ENCODE measurements around the gene NASP.

The NASP gene, protein sequence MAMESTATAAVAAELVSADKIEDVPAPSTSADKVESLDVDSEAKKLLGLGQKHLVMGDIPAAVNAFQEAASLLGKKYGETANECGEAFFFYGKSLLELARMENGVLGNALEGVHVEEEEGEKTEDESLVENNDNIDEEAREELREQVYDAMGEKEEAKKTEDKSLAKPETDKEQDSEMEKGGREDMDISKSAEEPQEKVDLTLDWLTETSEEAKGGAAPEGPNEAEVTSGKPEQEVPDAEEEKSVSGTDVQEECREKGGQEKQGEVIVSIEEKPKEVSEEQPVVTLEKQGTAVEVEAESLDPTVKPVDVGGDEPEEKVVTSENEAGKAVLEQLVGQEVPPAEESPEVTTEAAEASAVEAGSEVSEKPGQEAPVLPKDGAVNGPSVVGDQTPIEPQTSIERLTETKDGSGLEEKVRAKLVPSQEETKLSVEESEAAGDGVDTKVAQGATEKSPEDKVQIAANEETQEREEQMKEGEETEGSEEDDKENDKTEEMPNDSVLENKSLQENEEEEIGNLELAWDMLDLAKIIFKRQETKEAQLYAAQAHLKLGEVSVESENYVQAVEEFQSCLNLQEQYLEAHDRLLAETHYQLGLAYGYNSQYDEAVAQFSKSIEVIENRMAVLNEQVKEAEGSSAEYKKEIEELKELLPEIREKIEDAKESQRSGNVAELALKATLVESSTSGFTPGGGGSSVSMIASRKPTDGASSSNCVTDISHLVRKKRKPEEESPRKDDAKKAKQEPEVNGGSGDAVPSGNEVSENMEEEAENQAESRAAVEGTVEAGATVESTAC

DNA sequence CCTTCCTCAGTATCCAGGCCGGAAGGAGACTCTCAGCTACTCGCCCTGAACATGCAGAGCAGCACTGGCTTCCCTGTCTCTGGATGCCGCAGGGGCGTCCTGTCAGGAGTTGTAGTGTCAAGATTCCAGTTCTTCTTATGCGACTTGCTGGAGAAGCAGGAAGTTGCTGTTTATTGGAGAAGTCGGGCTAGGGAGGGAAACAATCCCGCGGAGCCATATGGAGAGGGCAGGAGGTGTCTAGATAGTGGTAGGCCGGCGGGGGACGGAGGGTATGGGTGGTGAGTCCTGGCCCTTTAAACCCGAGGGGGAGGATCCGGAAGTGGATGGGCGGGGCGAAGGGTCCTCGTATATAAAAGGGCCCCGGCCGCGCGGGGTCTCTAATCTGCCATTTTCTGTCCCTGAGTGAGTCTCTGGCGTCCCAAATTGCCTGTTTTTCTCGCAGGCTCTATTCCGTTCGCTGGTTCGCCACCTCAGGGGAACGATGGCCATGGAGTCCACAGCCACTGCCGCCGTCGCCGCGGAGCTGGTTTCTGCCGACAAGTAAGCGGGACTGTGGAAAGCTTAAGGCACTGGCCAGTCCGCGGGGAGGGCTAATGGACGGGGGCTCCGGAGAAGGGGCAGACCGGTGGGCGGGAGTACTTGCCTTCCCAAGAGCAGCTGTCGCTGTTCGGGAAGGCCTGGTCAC is at the start of gene NASP:
Gene NASP, plus strand, starts transcription at position 376 of the 685 bp plus-strand sequence. Its CDS starts 106 bp downstream, at position 482.
- peak within 1 kb of the TSS; percentile 60 for H3K4me3 ChIP-seq (ENCODE audit: low read length)
- no peak for TF ChIP-seq ZNF274 (IDR thresholded peaks at IDR 0.05; ENCODE audit: low read depth, low read length)

DNA sequence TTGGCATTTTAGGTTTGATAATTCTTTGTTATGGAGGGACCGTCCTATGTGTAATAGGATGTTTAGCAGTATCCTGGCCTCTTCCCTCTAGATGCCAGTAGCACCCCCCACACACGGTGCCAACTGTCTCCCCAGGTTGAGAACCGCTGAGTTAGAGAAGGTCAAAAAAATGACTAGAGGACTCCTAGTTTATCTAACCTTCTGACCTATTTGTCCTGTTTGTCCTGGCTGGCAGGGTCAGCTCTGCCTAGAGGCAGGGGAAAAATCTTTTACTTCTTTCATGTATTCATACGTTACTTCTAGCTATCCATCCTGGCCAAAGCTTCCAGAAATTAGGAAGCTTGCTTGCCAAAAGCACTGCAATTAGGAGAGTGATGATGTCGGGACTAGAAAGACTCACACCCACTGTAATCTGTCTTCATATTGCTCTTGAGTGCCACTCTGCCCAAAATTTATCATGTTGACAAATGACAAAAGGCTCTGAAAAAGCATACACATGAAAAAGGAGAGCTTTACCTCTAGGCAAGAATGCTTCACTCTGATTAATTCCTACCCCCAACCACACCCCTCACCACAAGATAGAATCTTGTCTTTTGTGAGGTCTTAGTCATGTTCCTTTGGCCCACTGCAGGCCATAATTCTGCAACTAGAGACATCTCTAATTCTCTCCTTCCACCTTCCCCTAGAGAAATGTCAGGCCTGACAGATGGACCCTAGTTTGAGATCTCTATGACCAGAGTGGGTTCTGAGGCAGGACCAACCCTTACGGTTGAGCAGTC is 47.7 kb upstream of the NASP start:
- H3K4me3 ChIP-seq (ENCODE audit: low read length) = no peak overlapping the region
- no peak for TF ChIP-seq ZNF274 (IDR thresholded peaks at IDR 0.05; ENCODE audit: low read depth, low read length)

DNA sequence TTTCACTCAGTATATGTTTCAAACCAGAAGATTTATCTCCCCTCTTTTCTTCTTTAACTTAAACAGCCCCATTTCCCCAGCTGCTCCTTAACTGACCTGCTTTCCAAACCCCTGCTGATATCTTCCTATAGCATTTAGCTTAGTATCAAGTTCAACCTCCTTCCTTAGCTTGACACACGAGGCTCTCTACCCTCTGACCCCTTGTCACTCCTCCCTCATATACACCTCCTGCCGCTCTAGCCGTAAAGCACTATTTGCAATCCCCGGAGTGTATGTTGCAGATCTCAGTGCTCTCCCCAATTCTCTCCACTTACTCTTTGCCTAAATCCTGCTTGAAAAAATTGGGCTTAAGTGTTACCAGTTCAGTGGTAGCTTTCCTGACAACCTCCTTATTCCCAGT is 47.0 kb upstream of the NASP start:
- no peak for TF ChIP-seq ZNF274 (IDR thresholded peaks at IDR 0.05; ENCODE audit: low read depth, low read length)
- no peak overlapping the region for H3K4me3 ChIP-seq (ENCODE audit: low read length)

DNA sequence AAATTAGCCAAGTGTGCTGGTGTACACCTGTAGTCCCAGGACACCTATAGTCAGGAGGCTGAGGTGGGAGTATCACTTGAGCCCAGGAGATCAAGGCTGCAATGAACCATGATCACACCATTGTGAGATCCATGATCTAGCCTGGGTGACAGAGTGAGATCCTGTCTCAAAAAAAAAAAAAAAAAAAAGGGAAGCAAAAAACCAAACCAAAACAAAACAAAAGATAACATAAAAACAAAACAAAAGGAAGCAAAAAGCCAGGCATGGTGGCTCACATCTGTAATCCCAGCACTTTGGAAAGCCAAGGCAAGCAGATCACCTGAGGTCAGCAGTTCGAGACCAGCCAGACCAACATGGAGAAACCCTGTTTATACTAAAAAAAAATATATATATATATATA is 42.6 kb upstream of the NASP start:
- no peak overlapping the region for H3K4me3 ChIP-seq (ENCODE audit: low read length)
- TF ChIP-seq ZNF274 (IDR thresholded peaks at IDR 0.05; ENCODE audit: low read depth, low read length) = no peak

DNA sequence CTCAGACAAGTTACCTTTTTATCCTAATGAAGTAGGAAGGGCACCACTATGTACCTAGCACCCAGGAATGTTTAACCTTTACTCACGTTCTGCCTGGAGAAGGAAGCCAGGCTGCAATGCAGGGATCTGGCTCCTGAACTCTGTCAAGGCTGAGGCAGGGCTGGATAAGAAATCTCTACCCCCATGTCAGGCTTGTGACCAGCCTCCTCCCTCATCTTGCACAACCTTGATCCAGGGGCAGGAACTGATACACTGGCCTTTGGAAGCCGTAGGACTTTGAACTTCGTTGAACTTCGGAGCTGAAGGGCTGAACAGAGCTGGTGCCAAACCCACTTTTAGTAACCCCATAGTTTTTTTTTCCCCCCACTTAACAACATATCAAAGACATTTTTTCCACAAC is 41.2 kb upstream of the NASP start:
- no peak overlapping the region for H3K4me3 ChIP-seq (ENCODE audit: low read length)
- TF ChIP-seq ZNF274 (IDR thresholded peaks at IDR 0.05; ENCODE audit: low read depth, low read length) = no peak

DNA sequence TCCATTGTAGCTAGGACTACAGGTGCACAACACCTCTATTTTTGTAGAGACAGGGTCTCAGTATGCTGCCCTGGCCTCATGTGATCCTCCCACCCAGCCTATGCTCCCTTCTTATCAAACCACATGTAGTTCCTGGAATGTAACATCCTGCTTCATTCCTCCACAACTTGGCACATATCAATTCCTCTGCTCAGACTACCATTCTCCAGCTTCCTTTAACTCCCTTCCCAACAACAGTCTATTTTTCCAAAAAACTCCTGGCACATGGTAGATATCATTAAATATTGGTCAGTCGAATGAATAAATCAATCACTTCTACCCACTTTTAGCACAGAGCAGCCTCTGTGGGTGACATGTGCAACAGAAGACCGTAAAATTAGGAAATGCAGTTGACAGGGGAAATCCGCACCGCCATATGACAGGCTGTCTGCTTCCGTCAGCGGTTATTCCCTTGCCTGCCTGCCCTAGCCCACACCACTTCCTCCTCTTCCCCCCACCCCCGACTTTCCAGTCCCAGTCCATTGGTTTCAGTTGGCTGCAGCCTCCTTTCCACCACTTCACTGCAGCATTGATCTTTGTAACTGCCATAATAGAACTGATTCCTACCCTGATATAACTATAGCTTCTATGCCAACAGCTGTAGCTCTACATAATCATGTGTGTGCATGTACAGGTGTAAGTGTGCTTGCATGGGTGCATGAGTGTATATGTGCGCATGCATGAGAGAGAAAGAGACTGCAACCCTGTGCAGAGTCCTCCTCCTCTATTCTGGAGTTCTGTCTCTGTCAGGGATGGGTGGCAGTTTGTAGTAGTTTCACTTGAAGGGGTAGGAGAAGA is 40.0 kb upstream of the NASP start:
- H3K4me3 ChIP-seq (ENCODE audit: low read length) = peak overlapping the region; percentile 4; the same call in 1 of the 2 replicates
- TF ChIP-seq ZNF274 (IDR thresholded peaks at IDR 0.05; ENCODE audit: low read depth, low read length) = no peak

DNA sequence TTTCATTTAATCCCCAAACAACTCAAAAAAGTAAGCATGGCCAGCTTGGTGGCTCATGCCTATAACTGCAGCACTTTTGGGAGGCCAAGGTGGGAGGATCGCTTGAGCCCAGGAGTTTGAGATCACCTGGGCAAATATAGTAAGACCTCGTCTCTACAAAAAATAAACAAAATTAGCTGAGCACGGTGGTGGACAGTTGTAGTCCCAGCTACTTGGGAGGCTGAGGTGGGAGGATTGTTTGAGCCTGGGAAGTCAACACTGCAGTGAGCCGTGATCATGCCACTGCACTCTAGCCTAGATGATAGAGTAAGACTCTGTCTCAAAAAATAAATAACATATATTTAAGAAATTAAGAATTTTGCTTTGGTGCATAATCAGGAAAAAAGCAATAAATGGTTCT is 39.3 kb upstream of the NASP start:
- H3K4me3 ChIP-seq (ENCODE audit: low read length) = no peak overlapping the region; the same call in 1 of the 2 replicates
- TF ChIP-seq ZNF274 (IDR thresholded peaks at IDR 0.05; ENCODE audit: low read depth, low read length) = no peak

DNA sequence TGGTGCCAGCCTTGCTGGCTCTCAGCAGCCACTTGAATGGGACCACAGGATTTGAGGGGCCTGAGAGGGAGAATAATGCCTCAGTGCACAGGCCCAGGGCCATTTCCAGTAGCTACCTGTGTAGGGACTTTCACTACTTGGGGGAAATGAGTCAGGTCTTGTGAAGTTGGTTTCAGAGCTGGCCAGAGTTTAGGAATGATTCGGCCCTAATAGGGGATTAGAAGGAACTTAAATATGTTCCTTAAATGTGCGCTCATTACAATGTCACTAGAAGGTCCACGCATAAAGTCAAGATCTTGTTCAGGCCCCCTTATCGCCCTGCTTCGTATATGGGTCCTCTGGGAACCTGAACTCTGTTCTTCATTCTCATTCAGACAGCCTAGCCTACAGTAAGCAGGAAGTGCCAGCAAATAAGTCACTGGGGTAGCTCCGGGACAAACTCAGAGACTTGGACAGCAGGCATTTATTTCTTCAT is 38.8 kb upstream of the NASP start:
- peak overlapping the region; percentile 8; the same call in 1 of the 2 replicates for H3K4me3 ChIP-seq (ENCODE audit: low read length)
- TF ChIP-seq ZNF274 (IDR thresholded peaks at IDR 0.05; ENCODE audit: low read depth, low read length) = no peak

DNA sequence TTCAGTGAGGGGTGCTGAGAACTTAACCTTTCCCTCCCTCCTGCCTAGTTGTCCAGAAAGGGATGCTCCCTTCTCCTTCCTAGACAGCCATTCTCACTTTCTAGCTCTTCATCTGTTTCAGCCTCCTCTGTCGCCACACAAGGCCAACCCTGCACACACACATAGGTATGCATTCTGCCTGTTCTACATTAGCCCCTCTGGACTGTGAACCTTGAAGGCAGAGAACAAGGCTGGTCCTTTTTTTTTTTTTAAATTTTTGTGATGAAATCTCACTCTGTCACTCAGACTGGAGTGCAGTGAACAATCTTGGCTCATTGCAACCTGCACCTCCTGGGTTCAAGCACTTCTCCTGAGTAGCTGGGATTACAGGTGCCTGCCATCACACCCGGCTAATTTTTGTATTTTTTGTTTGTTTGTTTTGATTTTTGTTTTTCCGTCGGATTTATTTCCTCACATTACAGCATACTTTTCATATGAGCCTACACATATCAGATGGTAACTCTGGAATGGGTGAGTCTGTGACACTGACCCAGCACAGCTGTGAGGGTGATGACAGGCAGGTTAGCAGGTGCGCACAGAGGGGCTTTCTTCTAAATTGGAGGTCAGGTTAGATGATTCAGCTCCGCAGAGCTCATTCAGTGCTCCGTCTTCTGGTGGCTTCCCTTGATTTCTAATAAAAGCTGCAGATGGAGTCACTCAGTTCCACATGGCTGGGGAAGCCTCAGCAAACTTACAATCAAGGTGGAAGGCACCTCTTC is 38.1 kb upstream of the NASP start:
- TF ChIP-seq ZNF274 (IDR thresholded peaks at IDR 0.05; ENCODE audit: low read depth, low read length) = no peak
- H3K4me3 ChIP-seq (ENCODE audit: low read length) = peak overlapping the region; percentile 8; the same call in 1 of the 2 replicates

DNA sequence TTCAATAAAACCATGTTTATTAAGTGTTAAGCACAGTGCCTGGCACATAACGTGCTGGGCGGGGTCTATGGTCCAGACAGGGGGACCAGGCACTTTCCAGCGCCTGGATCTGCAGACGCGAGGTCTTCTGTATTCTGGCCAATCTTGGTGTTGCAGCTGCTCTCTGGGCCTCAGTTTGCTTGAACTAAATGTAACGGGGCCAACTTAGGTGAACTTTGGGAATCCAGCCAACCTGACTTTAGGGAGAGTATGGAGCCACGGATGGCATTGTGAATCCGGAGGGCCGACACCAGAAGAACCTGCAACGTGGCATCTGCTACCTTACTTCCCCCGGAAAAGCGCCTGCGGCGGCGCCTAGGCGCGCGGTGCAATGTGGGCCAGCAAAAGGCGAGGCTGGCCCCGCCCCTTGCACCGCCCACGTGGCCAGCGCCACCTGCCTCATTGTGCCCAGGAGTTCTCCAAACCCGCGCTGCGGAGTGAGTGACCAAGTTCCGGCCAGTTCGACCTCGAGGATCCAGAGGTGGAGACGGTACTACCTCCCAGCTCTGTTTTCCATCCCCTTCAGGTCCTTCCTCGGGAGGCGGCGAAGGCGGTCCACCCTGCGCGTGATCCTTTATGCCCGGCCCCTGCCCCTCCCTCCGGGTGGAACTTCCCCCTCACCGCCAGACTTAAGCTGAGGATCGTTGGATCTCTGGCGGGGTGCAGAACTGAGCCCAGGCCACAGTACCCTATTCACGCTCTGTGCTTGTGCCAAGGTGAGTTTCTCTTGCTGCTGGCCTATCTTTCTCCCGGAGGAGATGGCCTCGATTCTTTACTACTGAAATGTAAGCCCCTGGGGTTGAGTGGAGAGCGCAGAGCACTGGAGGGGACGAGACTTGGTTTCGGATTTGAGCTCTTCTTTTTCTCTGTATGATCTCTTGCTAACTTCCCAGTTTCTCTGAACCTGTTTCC is 33.2 kb upstream of the NASP start, which contains the start of gene AKR1A1:
Gene AKR1A1, plus strand, starts transcription at position 426 of the 951 bp plus-strand sequence. CDS start 10,969 bp downstream, outside the sequence.
- no peak for TF ChIP-seq ZNF274 (IDR thresholded peaks at IDR 0.05; ENCODE audit: low read depth, low read length)
- peak within 1 kb of the TSS; percentile 74 for H3K4me3 ChIP-seq (ENCODE audit: low read length)

DNA sequence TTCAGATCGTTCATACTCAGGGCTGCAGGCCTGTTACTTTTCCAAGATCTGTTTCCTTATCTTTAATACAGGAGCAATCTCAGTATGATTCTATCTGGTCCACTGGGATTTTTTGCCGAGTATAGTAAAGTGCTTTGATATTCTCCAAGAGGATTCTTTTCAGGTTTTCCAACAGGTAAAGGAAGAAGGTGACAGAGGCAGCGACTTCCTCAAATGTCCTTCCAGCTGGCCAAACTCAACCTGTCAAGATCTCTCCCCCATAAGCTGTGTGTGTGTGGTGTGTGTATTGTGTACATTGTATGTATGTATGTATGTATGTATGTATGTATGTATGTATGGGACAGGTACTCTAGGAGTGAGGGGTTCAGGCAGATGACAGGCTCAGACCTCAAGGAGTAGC is 32.2 kb upstream of the NASP start:
- peak overlapping the region; percentile 74 for H3K4me3 ChIP-seq (ENCODE audit: low read length)
- TF ChIP-seq ZNF274 (IDR thresholded peaks at IDR 0.05; ENCODE audit: low read depth, low read length) = no peak
